Bronchial epithelial cell (primary cell): ENCODE measurements around the gene SELENBP1. TPM values are rescaled to one million over a fixed set of nuclear protein-coding genes. Genes with fewer than 3 reads are reported as not detected.

Experiments used
- DNase-seq: peaks from one replicate; pipeline ENCODE4 v3.0.0-alpha.2; 2010; ENCODE audit warnings: low read depth
- FAIRE-seq: peaks from 2 replicates; lab custom pipeline; 2011; peaks lifted over from hg19 to GRCh38; lab: Jason Lieb, UNC
- H3K27me3 ChIP-seq: 2 replicates; pipeline ENCODE4 v1.5.1; 2011; ENCODE audit warnings: low read length; ENCODE audit not compliant: control insufficient read depth, insufficient read depth
- H3K36me3 ChIP-seq: 2 replicates; pipeline ENCODE4 v1.5.1; 2011; ENCODE audit warnings: low read length; ENCODE audit not compliant: control insufficient read depth, insufficient read depth
- H3K4me3 ChIP-seq: 2 replicates; pipeline ENCODE4 v1.5.1; 2011; ENCODE audit warnings: mild to moderate bottlenecking, low read depth, low read length, control low read depth
- CTCF ChIP-seq: IDR thresholded peaks from 2 replicates; pipeline ENCODE4 v1.5.1; 2011; ENCODE audit warnings: mild to moderate bottlenecking, moderate library complexity, low read length, control low read depth, inconsistent platforms; ENCODE audit not compliant: insufficient read depth, severe bottlenecking
- total RNA-seq: library from RNA; depleted of rRNA; stranded (reverse); fragments of >200 nt; gene quantifications from 2 replicates; pipeline ENCODE4 v1.2.1, GENCODE V29; 2014

Gene SELENBP1
- total RNA-seq, 1 donor from 2014 or later = 4.2 TPM

GRCh38 chr1:151386002-151386401 is 13.5 kb upstream of the SELENBP1 start:
- Histone ChIP-seq H3K36me3 (no peaks in the 10 kb centered on the region), H3K4me3 (no peak overlapping the region), H3K27me3 (no peaks in the 10 kb centered on the region)
- no peak for DNase-seq
- no peak for TF ChIP-seq CTCF
- no peak for FAIRE-seq

- Histone ChIP-seq H3K27me3 (no peaks in the 10 kb centered on the region), H3K4me3 (no peak overlapping the region), H3K36me3 (no peaks in the 10 kb centered on the region)
- no peak for DNase-seq
- TF ChIP-seq CTCF = no peak
- peak; percentile 43 for FAIRE-seq
These were observed 12.1 kb upstream of the SELENBP1 start for GRCh38 chr1:151384584-151384983.

GRCh38 chr1:151377150-151377884 is 4.8 kb upstream of the SELENBP1 start:
- H3K4me3 ChIP-seq = no peak overlapping the region
- FAIRE-seq (no peak), DNase-seq (no peak)
- H3K27me3 ChIP-seq = peaks cover 1% of the 10 kb centered on the region
- no peak for TF ChIP-seq CTCF
- no peaks in the 10 kb centered on the region for H3K36me3 ChIP-seq

- Histone ChIP-seq H3K36me3 (no peaks in the 10 kb centered on the region), H3K4me3 (no peak overlapping the region), H3K27me3 (peaks cover 1% of the 10 kb centered on the region)
- no peak for TF ChIP-seq CTCF
- FAIRE-seq = no peak
- DNase-seq = no peak
These were observed 691 bp upstream of the SELENBP1 start for GRCh38 chr1:151373196-151373595.

- H3K4me3 ChIP-seq = peak overlapping the region; percentile 41
These were observed 991 bp downstream of the SELENBP1 start for GRCh38 chr1:151371370-151372057.

More at GRCh38 chr1:151371370-151372057, 991 bp downstream of the SELENBP1 start:
- Histone ChIP-seq H3K36me3 (peaks cover 1% of the 10 kb centered on the region), H3K27me3 (peaks cover 2% of the 10 kb centered on the region)
- peak; percentile 36 for DNase-seq
- FAIRE-seq = no peak
- TF ChIP-seq CTCF = no peak
